Type B pancreatic cell (in vitro differentiated cells): ENCODE data around the gene PI4K2A. TPM values are rescaled to one million over a fixed set of nuclear protein-coding genes. Genes with fewer than 3 reads are reported as not detected.
"Not testable (repeated sequence)": the region's sequence is repeated elsewhere in the genome, so short reads cannot be mapped to it uniquely, and the experiment has no call there.

Source experiments
- DNase-seq: peaks from one replicate; pipeline ENCODE4 v3.0.0; 2021; ENCODE audit warnings: mixed read lengths; ENCODE audit not compliant: unreplicated experiment; ENCODE audit errors: extremely low spot score
- H3K27ac Mint-ChIP-seq: 2 replicates; pipeline ENCODE4 v1.8.0; 2021; ENCODE audit warnings: mild to moderate bottlenecking, mixed read lengths
- H3K27me3 Mint-ChIP-seq: 2 replicates; pipeline ENCODE4 v1.8.0; 2021; ENCODE audit warnings: mixed read lengths
- H3K36me3 Mint-ChIP-seq: 2 replicates; pipeline ENCODE4 v1.8.0; 2021; ENCODE audit warnings: mixed read lengths
- H3K4me1 Mint-ChIP-seq: one replicate; pipeline ENCODE4 v1.8.0; 2021; ENCODE audit warnings: mixed read lengths; ENCODE audit not compliant: unreplicated experiment
- H3K4me3 Mint-ChIP-seq: 2 replicates; pipeline ENCODE4 v1.8.0; 2021; ENCODE audit warnings: mild to moderate bottlenecking, mixed read lengths
- H3K9me3 Mint-ChIP-seq: 2 replicates; pipeline ENCODE4 v1.8.0; 2021; ENCODE audit warnings: mixed read lengths
- total RNA-seq: library from RNA; stranded (reverse); gene quantifications from 2 replicates; pipeline ENCODE4 v1.2.1, GENCODE V29; 2021; ENCODE audit warnings: low replicate concordance
- TF ChIP-seq, protein P1 (sequence below): fragments of 200-600 bp; sonication (generic); conservative IDR thresholded peaks from 2 replicates; pipeline ENCODE4 v1.5.0; 2021; ENCODE audit warnings: antibody characterized with exemption, mild to moderate bottlenecking

The PI4K2A gene
- total RNA-seq, 1 donor from 2014 or later = 19.3 TPM

DNA sequence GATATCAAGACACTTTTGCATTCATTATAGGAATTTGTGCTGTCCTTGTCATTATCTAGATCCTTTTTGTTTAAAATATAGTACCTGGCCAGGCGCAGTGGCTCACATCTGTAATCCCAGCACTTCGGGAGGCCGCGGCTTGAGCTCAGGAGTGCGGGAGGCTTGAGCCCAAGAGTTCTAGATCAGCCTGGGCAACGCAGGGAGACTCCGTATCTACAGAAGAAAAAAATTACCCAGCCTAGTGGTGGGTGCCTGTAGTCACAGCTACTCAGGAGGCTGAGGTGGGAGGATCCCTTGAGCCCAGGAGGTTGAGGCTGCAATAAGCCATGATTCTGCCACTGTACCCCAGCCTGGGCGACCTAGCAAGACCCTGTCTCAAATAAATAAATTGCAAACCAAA, 6.5 kb upstream of the PI4K2A start:
- no peak for DNase-seq

DNA sequence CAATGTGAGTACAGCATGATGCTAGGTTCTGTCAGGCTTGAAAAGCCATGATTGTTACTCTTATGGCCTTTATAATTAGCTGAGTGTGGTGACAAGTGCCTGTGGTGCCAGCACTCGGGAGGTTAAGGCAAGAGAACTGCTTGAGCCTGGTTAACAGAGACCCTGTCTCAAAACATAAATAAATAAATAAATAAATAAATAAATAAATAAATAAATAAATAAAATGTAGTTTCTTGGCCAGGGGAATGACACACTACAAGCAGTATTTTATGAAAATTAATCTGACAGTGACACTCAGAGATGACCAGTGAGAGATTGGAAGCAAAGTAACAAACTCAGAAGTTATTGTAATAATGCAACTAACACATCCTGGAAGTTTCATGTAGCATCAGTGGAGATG, 4.9 kb upstream of the PI4K2A start:
- Mint-ChIP-seq H3K36me3 (no peaks in the 10 kb centered on the region), H3K27me3 (no peaks in the 10 kb centered on the region), H3K4me1 (peaks cover 16% of the 10 kb centered on the region), H3K4me3 (no peak overlapping the region), H3K9me3 (no peaks in the 10 kb centered on the region), H3K27ac (no peak overlapping the region)
- no peak for DNase-seq
- TF ChIP-seq, protein P1, sequence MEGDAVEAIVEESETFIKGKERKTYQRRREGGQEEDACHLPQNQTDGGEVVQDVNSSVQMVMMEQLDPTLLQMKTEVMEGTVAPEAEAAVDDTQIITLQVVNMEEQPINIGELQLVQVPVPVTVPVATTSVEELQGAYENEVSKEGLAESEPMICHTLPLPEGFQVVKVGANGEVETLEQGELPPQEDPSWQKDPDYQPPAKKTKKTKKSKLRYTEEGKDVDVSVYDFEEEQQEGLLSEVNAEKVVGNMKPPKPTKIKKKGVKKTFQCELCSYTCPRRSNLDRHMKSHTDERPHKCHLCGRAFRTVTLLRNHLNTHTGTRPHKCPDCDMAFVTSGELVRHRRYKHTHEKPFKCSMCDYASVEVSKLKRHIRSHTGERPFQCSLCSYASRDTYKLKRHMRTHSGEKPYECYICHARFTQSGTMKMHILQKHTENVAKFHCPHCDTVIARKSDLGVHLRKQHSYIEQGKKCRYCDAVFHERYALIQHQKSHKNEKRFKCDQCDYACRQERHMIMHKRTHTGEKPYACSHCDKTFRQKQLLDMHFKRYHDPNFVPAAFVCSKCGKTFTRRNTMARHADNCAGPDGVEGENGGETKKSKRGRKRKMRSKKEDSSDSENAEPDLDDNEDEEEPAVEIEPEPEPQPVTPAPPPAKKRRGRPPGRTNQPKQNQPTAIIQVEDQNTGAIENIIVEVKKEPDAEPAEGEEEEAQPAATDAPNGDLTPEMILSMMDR = no peak

More for the DNA sequence above, 6.5 kb upstream of the PI4K2A start:
- no peaks in the 10 kb centered on the region for H3K9me3 Mint-ChIP-seq
- peaks cover 13% of the 10 kb centered on the region for H3K4me1 Mint-ChIP-seq
- no peaks in the 10 kb centered on the region for H3K36me3 Mint-ChIP-seq
- peak overlapping the region; percentile 99 for H3K4me3 Mint-ChIP-seq
- no peaks in the 10 kb centered on the region for H3K27me3 Mint-ChIP-seq
- TF ChIP-seq, protein P1 = peak; percentile 70
- H3K27ac Mint-ChIP-seq = peak overlapping the region; percentile 93

DNA sequence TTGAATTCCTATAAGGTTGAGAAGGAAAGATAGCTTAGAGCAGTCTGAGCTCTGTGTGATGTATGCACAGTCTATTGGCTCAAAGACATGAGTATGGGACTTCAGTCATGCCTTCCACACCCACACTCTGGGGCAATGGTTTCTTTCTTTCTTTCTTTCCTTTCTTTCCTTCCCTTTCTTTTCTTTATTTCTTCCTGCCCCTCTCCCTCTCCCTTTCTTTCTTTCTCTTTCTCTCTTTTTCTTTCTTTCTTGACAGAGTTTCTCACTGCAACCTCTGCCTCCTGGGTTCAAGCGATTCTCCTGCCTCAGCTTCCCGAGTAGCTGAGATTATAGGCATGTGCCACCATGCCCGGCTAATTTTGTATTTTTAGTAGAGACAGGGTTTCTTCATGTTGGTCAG, 1.4 kb upstream of the PI4K2A start:
- not testable (repeated sequence) for H3K36me3 Mint-ChIP-seq, H3K9me3 Mint-ChIP-seq, DNase-seq, H3K27ac Mint-ChIP-seq, H3K4me3 Mint-ChIP-seq, H3K27me3 Mint-ChIP-seq
- H3K4me1 Mint-ChIP-seq = peaks cover 20% of the 10 kb centered on the region

DNA sequence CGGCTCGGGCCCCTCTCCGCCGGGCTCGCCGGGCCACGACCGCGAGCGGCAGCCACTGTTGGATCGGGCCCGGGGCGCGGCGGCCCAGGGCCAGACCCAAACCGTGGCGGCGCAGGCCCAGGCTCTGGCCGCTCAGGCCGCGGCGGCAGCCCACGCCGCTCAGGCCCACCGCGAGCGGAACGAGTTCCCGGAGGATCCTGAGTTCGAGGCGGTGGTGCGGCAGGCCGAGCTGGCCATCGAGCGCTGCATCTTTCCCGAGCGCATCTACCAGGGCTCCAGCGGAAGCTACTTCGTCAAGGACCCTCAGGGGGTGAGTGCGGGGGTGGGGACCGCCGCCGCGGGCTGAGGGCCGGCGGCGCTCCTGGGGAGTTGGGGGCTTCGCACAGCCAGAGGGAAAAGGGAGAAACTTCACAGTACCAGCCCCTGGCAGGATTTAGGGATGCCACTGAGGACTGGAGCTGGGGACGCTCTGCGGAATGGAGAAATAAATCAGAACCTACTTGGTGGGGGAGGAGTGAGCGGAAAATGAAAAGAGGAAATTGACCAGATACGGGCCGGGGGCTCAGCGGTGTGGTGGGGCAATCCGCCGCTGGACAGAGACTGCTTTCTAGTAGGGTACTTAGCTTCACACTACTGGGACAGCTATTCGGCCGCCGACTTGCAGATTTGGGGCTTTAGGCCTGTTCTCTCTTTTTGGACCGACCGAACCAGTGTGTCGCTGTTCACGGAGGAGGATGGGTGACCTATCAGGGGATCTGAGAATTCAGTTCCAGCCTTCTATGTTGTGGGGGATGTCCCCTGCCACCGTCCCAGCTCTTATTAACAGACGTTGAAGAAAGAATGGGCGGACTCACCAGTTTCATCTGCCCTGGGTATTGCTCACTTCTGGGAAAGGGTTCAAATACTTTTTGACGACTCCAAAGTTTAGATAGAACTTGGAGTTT, 669 bp downstream of the PI4K2A start:
- Mint-ChIP-seq H3K4me1 (peaks cover 20% of the 10 kb centered on the region), H3K27me3 (no peaks in the 10 kb centered on the region), H3K4me3 (peak overlapping the region; percentile 99), H3K27ac (peak overlapping the region; percentile 96), H3K36me3 (peaks cover 12% of the 10 kb centered on the region), H3K9me3 (no peaks in the 10 kb centered on the region)
- peak; percentile 72 for DNase-seq
- TF ChIP-seq, protein P1 = no peak

DNA sequence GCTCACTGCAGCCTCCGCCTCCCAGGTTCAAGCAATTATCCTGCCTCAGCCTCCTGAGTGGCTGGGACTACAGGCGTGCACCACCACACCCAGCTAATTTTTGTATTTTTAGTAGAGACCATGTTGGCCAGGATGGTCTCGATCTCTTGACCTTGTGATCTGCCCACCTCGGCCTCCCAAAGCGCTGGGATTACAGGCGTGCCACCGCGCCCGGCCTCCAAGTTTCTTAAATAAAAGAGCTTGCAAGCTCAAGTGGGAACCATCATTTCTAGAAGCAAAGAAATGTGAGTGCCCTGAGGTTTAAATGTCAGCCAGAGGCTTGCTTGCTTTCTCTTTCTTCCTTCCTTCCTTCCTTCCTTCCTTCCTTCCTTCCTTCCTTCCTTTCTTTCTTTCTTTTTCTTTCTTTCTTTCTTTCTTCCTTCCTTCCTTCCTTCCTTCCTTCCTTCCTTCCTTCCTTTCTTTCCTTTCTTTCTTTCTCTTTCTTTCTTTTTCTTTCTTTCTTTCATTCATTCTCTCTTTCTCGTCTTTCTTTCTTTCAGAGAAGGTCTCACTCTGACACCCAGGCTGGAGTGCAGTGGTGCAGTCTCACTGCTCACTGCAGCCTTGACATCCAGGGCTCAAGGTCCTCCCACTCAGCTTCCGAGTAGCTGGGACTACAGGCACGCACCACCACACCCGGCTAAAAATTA, 2.1 kb downstream of the PI4K2A start:
- not testable (repeated sequence) for H3K9me3 Mint-ChIP-seq
- peaks cover 16% of the 10 kb centered on the region for H3K36me3 Mint-ChIP-seq

DNA sequence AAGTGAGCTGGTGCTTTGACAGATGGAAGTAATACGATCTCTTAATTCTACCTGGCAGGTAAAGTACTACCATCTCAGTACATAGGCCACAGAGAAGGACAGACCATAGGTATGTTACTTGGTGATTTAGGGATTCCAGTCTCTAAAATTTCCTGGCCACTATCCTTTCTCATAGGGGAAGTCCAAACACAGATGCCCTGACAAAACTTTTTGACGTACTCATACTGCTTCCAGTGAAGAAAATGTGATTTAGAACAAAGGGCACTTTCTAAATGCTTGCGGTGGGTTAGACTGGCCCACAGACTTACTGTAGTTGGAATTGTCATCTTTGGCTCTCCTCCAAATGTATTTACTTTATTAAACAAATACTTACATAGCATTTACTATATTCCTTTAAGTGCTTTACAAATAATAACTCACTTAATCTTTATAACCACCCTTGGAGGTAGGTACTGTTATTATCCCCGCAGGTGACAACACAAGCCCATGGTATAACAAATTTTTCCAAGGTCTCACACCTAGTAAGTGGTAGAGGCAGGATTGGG, 3.0 kb downstream of the PI4K2A start:
- DNase-seq = no peak
- H3K9me3 Mint-ChIP-seq = no peaks in the 10 kb centered on the region
- peaks cover 16% of the 10 kb centered on the region for H3K36me3 Mint-ChIP-seq
- peak overlapping the region; percentile 74 for H3K4me3 Mint-ChIP-seq
- H3K27ac Mint-ChIP-seq = peak overlapping the region; percentile 13
- H3K4me1 Mint-ChIP-seq = peaks cover 22% of the 10 kb centered on the region
- H3K27me3 Mint-ChIP-seq = no peaks in the 10 kb centered on the region
- TF ChIP-seq, protein P1 = no peak

More for the DNA sequence above, 2.1 kb downstream of the PI4K2A start:
- H3K27ac Mint-ChIP-seq, H3K27me3 Mint-ChIP-seq, DNase-seq: not testable (repeated sequence)
- Mint-ChIP-seq H3K4me1 (peaks cover 20% of the 10 kb centered on the region), H3K4me3 (peak overlapping the region; percentile 99)
